Upper lobe of left lung (tissue), 6 donors: ENCODE data around the gene CLEC20A. TPM values are rescaled to one million over a fixed set of nuclear protein-coding genes. Genes with fewer than 3 reads are reported as not detected.

Experiments used
- ATAC-seq, 2 donors: fragments of 200-7000 bp; cut with Tn5 transposase; one replicate each; pipeline ENCODE4 v1.9.1; 2022; ENCODE audit warnings: mild to moderate bottlenecking in 2 of 2, moderate library complexity in 2 of 2; ENCODE audit not compliant: low FRiP score in 2 of 2
- DNase-seq, 2 donors: peaks; one replicate each; pipeline ENCODE4 v3.0.0-alpha.2; 2019 to 2020
- H3K27ac ChIP-seq, 4 donors: fragments of 200-600 bp; sonication (generic); one replicate each; pipeline ENCODE4 v1.5.1; 2016 to 2019
- H3K27me3 ChIP-seq, 4 donors: fragments of 200-600 bp; sonication (generic); one replicate each; pipeline ENCODE4 v1.5.1; 2017 to 2019
- H3K36me3 ChIP-seq, 4 donors: fragments of 200-600 bp; sonication (generic); one replicate each; pipeline ENCODE4 v1.5.1; 2016 to 2019
- H3K4me1 ChIP-seq, 4 donors: fragments of 200-600 bp; sonication (generic); one replicate each; pipeline ENCODE4 v1.5.1; 2018 to 2019
- H3K4me3 ChIP-seq, 4 donors: fragments of 200-600 bp; sonication (generic); one replicate each; pipeline ENCODE4 v1.5.1; 2017 to 2019; ENCODE audit warnings: mild to moderate bottlenecking in 2 of 4, moderate library complexity in 1 of 4
- H3K9me3 ChIP-seq, 4 donors: fragments of 200-600 bp; sonication (generic); one replicate each; pipeline ENCODE4 v1.5.1; 2018 to 2019
- EP300 ChIP-seq, 4 donors: sonication (generic); formaldehyde crosslinking; IDR thresholded peaks; one replicate each; pipeline ENCODE4 v1.5.1; 2017; ENCODE audit warnings: antibody characterized with exemption in 4 of 4, control low read depth in 2 of 4
- POLR2A ChIP-seq, 4 donors: fragments of 450-650 bp; IDR thresholded peaks; one replicate each; pipeline ENCODE4 v1.5.1; 2016 to 2017; ENCODE audit warnings: antibody characterized with exemption in 4 of 4, mild to moderate bottlenecking in 2 of 4
- POLR2AphosphoS5 ChIP-seq, 2 donors: sonication (generic); formaldehyde crosslinking; IDR thresholded peaks; one replicate each; pipeline ENCODE4 v1.5.1; 2017; ENCODE audit warnings: antibody characterized with exemption in 2 of 2
- WGBS, 2 donors: methylation state at CpG; one replicate each; pipeline ENCODE4 v1.1.5; 2017 to 2018; 5-methylcytosine and 5-hydroxymethylcytosine counted together
- total RNA-seq, 6 donors: library from RNA; depleted of rRNA in 4 of 6; stranded (reverse); fragments of >200 nt in 4 of 6; gene quantifications; one replicate each; pipeline versions ENCODE4 v1.1.0 to v1.2.1, GENCODE V29; 2016 to 2021
- TF ChIP-seq, protein P1 (sequence below), 6 experiments: fragments of 450-650 bp in 4 of 6; fragments of 200-600 bp in 2 of 6; sonication (generic) in 2 of 6; IDR thresholded peaks; one replicate each; pipeline ENCODE4 v1.5.1; 2016 to 2019; ENCODE audit warnings: antibody characterized with exemption in 6 of 6
- donor health status: DM: no; HTN: no; CAD: no; lungs with moderate emphysema.
- donor health status: DM: no; HTN: yes; CAD: no; lungs with severe emphysema.

The CLEC20A gene
- total RNA-seq = not detected

DNA sequence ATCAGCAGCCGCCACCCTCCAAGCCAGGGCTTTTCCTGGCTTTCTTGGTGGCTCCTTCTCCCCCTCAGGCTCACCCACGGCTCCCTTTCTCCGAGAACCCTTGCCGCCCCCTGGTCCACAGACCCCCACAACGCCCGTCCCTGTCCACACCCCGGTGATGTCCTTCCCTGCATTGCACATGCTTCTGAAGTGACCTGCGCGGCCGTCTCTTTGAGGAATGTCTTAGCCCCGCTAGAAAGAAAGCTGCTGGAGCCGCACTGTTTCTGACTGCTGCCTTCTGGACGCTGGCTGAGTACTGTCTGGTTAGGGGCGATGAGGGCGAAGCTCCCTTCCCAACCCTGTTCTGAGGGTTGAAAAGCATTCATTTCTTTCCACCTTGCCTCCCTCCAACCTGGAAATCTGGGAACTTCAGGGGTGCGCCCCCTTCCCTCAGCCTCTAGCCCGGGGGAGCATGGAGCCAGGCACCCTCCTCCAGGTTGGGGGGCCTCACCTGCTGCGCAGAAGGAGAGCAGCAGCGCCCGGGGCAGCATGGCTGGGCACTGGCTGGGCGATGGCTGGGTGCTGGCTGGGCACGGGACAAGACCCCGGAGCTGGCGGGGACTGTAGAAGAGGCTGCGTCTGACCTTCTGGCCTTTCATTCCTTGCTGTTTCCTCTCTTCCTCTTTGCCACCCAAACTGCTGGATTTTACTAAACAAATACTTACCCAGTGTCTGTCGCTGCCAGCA is at the start of gene CLEC20A:
CLEC20A (minus strand) TSS at position 555 of the 726 bp plus-strand sequence; CDS start at position 530, 25 bp downstream.
- peaks cover 0 to 13% (median 0%) of the 10 kb centered on the region in 4 donors for H3K4me1 ChIP-seq
- no peaks in the 10 kb centered on the region for H3K36me3 ChIP-seq
- no peaks in the 10 kb centered on the region for H3K27me3 ChIP-seq
- H3K27ac ChIP-seq = no peak within 1 kb of the TSS
- no peak for ATAC-seq
- TF ChIP-seq POLR2A (IDR thresholded peaks at IDR 0.05) = no peak
- TF ChIP-seq, protein P1, sequence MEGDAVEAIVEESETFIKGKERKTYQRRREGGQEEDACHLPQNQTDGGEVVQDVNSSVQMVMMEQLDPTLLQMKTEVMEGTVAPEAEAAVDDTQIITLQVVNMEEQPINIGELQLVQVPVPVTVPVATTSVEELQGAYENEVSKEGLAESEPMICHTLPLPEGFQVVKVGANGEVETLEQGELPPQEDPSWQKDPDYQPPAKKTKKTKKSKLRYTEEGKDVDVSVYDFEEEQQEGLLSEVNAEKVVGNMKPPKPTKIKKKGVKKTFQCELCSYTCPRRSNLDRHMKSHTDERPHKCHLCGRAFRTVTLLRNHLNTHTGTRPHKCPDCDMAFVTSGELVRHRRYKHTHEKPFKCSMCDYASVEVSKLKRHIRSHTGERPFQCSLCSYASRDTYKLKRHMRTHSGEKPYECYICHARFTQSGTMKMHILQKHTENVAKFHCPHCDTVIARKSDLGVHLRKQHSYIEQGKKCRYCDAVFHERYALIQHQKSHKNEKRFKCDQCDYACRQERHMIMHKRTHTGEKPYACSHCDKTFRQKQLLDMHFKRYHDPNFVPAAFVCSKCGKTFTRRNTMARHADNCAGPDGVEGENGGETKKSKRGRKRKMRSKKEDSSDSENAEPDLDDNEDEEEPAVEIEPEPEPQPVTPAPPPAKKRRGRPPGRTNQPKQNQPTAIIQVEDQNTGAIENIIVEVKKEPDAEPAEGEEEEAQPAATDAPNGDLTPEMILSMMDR (IDR thresholded peaks at IDR 0.05) = no peak
- no peak for TF ChIP-seq POLR2AphosphoS5 (IDR thresholded peaks at IDR 0.05)
- no peak for TF ChIP-seq EP300 (IDR thresholded peaks at IDR 0.05)
- no peaks in the 10 kb centered on the region for H3K9me3 ChIP-seq
- DNase-seq = peak in 1 of 2 donors; percentile 44
- 89 to 95% methylated on average over 21 to 26 of the region's 26 CpGs for WGBS, 2 donors
- no peak within 1 kb of the TSS for H3K4me3 ChIP-seq

DNA sequence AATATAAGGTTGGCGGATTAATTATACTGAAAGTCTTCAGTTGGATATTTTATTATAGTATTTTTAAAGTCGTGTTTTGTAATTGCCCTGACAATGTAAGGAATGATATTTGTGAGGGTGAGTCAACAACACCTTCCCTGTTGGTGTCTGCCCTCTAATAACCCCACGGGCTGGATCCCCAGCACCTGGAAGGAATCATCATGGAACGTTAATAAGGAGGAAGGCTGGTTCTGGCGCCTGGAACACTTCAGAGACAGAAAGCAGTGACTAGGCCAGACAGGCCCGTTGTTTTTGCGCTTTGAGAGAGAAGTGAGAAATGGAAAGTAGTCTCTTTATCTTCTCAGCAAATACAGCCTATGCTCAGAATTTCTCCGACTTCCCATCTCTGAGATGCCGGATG is 47.8 kb upstream of the CLEC20A start:
- WGBS, 2 donors = 91 to 95% methylated on average over 9 of the region's 9 CpGs
- ATAC-seq = no peak
- no peak for DNase-seq
- H3K36me3 ChIP-seq = no peaks in the 10 kb centered on the region
- no peaks in the 10 kb centered on the region for H3K27me3 ChIP-seq
- H3K9me3 ChIP-seq = no peaks in the 10 kb centered on the region
- no peak overlapping the region for H3K27ac ChIP-seq
- no peak for TF ChIP-seq POLR2A (IDR thresholded peaks at IDR 0.05)
- TF ChIP-seq, protein P1 (IDR thresholded peaks at IDR 0.05) = no peak
- TF ChIP-seq POLR2AphosphoS5 (IDR thresholded peaks at IDR 0.05) = no peak
- no peak for TF ChIP-seq EP300 (IDR thresholded peaks at IDR 0.05)
- peaks cover 11 to 24% (median 14%) of the 10 kb centered on the region in 4 donors for H3K4me1 ChIP-seq
- H3K4me3 ChIP-seq = no peak overlapping the region

DNA sequence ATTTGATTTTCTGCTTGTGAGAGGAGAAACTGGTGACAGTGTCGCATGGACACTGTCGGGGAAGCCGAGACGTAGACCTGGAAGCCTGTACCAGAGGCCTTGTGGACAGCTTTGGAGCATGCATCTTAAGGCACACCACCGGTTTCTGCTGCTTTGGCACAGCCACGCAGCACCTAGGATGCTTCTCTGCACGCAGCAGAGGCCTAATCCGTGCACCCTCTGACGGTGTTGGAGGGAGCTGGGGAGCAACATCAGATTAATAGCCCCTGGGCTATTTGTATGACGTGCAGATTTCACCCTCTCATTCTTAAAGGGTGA is 46.5 kb upstream of the CLEC20A start:
- 25 to 50% methylated on average over 6 to 10 of the region's 10 CpGs for WGBS, 2 donors
- ATAC-seq = peak; percentile 25 to 27
- Histone ChIP-seq H3K9me3 (no peaks in the 10 kb centered on the region), H3K36me3 (no peaks in the 10 kb centered on the region), H3K4me3 (peak overlapping the region; percentile 66 to 88 (median 73)), H3K27me3 (no peaks in the 10 kb centered on the region), H3K27ac (peak overlapping the region in 3 of 4 donors; percentile 36 to 80 (median 70)), H3K4me1 (peaks cover 11 to 24% (median 14%) of the 10 kb centered on the region in 4 donors)
- DNase-seq = no peak
- TF ChIP-seq EP300 (IDR thresholded peaks at IDR 0.05) (no peak), POLR2AphosphoS5 (IDR thresholded peaks at IDR 0.05) (no peak), POLR2A (IDR thresholded peaks at IDR 0.05) (no peak)
- TF ChIP-seq, protein P1 (IDR thresholded peaks at IDR 0.05) = no peak

DNA sequence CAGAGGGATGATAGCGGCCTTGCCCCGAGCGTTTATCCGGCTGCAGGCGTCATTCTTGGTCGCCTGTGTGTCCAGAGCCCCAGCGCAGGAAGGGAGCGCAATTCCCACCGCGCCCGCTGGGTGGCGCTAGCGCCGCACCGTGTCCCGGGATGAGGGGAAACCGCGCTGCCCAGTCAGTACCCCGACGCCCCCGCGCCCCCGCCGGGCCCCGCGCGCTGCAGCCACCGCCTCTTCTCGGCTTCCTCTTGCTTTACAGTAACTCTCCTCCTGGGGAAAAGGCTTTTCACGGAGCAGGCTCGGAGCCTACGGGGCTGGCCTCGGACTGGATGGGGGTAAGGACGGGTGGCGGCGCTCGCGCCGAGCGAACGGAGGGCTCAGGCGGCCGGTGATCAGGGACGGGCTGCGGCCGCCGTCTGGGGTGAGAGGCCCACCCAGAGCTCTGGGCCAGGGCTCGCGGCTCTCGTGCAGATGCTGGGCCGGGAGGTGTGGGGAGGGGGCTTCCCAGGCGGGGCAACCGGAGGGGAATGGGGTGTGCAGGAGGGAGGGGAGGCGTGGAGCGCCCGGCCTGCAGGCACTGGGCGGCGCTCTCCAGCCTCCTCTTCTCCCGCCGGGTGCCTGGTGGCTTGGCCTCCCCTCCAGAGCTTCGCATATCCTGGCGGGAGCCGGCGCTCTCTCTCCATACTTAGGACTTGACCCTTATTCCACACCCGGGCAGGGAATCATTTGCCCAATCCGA is 46.0 kb upstream of the CLEC20A start:
- peak overlapping the region; percentile 66 to 88 (median 73) for H3K4me3 ChIP-seq
- peak; percentile 95 to 97 for ATAC-seq
- no peaks in the 10 kb centered on the region for H3K27me3 ChIP-seq
- no peaks in the 10 kb centered on the region for H3K9me3 ChIP-seq
- peaks cover 11 to 24% (median 14%) of the 10 kb centered on the region in 4 donors for H3K4me1 ChIP-seq
- no peaks in the 10 kb centered on the region for H3K36me3 ChIP-seq
- peak; percentile 83 to 100 for DNase-seq
- H3K27ac ChIP-seq = peak overlapping the region; percentile 36 to 80 (median 74)
- 0 to 8% methylated on average over 17 to 22 of the region's 66 CpGs for WGBS, 2 donors
- TF ChIP-seq EP300 (IDR thresholded peaks at IDR 0.05) (no peak), POLR2AphosphoS5 (IDR thresholded peaks at IDR 0.05) (no peak)
- TF ChIP-seq, protein P1 (IDR thresholded peaks at IDR 0.05) = peak; percentile 97 to 99 (median 98)
